NCI-H2107 treated with DMSO at 0.1 percent for 48 hours (cell line): Measurements from ENCODE around the gene TMEM272.
"Not testable (repeated sequence)": the region's sequence is repeated elsewhere in the genome, so short reads cannot be mapped to it uniquely, and the experiment has no call there.

Source experiments
- DNase-seq: peaks from one replicate; lab custom pipeline; 2025; ENCODE audit not compliant: unreplicated experiment; lab: John Stamatoyannopoulos, UW

TMEM272 gene

DNA sequence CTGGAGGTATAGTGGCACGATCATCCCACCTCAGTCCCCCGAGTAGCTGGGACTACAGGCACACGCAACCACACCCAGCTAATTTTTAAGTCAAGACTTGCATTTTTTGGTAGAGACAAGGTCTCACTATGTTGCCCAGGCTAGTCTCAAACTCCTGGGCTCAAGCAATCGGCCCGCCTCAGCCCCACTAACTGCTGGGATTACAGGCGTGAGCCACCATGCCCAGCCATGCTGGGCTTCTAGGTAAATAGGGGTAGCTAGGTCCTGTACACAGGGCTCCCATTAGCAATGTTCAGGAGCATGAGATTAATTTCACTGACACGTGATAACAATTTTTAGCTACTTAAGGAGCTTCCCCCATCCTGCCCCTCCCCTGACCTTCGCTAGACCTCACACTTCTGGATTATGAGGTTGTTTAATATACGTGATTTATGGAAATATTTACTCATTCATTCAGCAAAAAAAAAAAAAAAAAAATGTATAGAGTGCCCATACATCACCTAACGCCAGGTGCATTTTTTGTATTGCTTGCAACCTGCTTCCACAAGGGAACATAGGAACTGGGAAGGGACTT is 19.2 kb downstream of the TMEM272 start:
- DNase-seq = no peak

DNA sequence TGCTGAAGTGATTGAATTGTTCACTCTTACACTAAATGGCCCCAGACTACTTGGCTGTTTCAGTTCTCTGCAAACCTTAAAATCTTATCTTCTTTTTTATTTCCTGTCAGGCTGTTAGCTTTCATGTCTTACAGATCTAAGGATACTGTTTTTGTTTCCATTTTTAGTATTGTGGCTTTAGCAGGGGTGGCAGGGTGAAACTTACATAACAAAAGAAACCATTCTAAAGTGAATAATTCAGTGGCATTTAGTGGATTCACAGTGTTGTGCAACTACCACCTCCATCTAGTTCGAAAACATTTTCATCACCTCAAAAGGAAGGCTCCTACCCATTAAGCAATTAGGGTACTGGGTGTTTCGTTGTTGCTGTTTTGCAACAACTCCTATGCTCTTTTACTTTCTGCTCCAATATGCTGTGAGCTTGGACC is 19.8 kb downstream of the TMEM272 start:
- DNase-seq = no peak

DNA sequence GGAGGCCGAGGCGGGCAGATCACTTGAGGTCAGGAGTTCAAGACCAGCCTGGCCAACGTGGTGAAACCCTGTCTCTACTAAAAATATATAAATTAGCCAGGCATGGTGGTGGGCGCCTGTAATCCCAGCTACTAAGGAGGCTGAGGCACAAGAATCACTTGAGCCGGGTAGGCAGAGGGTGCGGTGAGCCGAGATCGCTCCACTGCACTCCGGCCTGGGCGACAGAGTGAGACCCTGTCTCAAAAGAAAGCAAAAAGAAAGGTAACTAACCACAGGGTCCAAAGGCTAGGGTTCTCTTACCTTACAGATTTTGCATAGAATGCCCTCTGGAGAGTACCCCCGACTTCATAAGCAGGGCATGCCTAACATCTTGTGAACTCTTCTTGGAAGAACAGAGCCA is 20.3 kb downstream of the TMEM272 start:
- not testable (repeated sequence) for DNase-seq

DNA sequence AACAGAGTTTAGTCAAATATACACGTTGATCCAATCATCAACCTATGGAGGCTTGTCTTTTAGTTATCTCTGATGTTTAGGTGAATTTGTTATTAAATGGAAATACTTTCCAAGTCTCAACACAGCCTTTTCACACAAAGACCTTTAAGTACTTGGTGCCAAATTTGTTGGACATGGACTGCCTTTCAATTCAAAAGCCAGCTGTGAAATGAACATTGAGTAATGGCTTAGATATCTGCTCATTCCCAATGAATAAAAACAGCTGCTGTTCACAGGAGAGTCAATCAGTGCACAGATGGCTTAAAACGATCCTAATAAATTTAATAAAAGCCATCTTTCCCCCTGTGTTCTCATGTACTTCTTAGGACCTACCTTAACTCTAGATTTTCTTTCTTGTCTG is 21.1 kb downstream of the TMEM272 start:
- DNase-seq = no peak

DNA sequence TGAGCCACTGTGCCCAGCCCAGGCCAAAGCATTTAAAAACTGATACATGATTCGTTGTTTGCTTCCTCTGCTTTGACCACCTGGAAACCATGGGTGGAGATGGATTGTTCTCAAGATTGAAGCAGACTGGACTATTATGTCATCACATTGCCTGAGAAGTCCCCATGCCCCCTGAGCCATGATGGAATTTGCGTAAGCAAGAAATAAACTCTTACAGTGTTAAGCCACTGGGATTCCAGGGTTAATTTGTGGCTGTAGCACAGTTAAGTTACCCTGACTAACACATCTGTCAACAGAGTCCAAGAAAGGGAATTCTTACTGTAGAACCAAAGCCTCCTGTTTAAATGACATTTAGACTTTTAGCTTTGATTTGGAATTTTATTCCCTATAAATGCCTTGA is 21.6 kb downstream of the TMEM272 start:
- DNase-seq = no peak

DNA sequence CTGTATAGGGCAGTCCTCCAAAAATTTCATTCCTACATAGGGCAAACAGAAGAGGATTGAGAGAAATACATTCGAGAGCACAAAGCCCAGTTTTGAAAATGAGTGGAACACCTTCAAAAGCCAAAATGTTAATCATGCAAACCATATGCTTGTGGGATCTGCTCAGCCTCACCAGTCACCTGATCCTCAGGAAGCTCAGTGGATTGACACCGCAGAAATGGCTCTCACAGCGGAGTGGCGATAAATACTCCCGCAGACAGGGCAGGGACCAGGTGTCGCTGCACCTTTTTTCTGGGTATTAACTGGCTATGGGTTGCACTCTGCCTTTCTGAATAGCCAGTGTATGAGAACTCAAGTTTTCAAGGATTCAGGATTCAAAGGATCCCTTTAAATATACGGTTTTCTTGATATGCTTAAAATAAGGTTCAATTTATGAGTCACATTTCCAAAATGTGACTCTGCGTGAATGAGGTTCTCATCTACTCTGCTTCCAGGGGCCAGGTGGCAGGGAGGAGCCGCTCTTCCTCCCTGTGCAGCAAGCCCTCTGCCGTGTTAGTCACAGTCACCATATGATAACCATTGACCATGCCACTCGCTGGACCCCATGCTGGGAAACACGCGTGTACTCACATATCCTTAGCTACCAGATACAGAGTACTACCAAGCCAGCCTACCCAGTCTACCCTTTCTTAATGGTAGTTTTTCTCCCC is 22.7 kb downstream of the TMEM272 start:
- DNase-seq = peak; percentile 80

DNA sequence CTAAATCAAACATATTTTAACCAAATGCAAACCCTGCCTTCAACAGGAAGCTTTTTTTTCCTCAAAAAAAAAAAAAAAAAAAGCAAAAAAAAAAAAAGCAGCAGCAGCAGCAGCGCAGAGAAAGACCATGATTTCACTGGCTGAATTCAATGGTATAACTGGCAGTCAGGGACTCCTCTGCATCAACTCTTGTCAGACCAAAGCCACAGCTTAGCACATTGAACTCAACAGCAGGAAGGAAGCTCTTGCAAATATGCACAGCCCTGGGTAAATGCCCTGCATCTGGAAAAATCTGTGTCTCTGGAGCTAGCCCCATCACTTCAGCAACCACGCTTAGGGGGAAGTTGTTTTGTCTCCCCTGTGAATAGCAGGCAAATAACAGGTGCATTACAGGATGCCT is 23.4 kb downstream of the TMEM272 start:
- no peak for DNase-seq

DNA sequence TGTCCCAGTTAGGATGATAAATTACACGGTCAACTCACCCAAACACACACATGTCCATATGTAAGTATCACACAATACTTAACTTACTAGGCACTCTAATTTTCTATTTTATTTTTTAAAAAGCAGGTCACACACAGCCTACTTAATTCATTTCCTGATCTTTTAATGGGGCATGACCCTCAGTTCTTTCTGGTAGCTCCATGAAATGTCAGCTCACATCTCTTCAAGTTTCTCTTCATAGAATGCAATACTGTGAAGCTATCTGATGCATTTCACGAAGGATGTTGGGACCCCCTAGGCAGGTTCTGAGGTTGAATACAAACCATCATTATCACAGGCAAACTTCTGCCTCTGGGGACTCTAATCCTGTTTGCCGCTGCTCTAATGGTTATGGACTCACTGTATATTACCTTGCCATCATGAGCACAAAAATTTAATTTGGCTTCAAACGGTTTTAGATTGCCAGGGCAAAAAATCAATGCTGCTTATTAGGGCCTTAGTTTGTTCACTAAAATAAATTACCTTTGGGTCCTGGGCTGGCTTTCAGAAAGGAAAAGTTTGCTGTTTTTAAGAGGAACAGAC is 24.9 kb downstream of the TMEM272 start:
- DNase-seq = no peak

DNA sequence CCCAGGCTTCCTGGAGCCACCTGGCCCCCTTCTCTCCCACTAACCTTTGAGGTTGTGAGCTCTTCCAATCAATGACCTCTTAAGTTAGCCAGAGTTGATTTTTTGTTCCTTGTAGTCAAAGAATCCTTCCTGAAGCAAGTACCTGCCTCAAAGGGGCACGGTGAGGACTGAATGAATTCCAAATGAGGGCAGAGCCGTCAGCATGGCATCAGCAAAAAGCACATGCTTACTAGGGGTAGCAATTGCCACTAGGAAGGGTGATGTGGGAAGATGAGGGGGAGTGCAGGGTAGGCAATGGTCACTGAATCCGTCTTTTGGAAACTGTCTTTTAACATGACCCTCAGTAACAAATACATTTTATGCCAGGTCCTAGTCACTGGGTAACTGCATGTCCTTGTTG is 25.4 kb downstream of the TMEM272 start:
- DNase-seq = no peak

DNA sequence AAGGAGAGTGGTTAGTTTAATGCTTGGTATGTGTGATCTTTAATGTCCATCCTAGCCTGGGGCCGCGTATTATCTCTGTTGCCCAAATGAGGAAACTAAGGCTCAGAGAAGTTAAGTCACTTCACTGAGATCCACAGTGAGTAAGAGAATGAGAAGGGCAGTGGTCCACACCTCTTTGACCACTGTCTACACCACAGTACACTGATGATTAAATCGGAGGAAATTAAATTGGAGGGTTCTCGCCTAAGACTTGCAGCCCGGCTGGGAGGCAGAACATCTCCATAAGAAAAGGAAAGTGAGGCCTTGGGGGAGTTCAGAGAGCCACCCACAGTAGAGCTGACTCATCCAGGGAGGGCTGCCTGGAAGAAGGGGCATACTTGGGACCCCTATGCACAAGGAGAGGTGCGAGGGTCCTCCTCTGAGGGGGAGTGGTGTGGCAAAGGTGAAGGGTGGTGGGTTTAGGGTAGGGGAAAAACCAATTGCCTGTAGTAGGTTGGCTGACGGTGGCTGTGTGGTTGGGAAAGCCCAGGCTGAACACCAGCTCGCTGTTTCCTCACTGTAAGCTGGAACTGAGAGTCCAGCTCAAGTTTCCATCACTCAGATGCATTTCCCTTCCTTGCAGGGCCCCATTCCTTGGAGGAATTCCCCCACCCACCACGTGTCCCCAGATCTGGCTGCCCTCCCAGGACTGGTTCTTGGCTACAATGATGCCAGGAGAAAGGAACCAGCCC is 26.0 kb downstream of the TMEM272 start:
- DNase-seq = no peak

DNA sequence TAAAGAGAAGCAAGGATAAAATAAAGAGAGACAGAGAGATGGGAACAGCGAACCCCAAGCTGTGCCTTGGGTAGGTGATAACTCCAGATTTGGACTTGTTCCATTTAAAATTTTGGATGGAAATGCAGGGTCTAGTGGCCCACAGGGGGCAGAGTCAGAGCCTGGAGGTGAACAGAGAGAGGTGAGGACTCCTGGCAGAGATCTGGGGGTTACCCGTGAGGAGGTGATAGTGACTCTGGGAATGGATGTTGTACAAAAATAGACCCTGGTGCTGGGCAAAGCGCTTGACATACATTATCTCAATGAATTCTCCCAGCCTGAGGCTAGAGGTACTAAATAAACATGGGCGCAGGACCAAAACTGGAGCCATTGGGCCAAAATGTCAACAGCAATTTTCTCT is 26.7 kb downstream of the TMEM272 start:
- DNase-seq = no peak

DNA sequence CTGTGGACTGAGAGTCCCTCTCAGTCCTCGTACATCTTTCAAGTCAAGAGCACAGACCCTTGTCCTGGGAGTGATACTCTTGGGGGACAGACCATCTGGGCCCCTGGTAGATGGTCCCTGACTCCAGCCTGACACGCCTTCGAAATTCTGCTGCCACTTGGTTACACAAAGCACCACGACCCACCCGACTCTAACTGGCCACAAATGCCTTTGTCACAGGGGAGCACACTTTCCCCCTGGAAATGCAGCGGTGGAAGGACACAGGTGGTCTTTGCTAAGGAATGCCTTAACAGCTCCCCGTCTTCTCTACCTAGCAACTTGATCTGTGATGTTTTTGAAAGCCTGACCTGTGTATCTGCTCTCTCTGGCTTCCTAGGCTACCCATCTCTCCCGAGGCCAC is 27.3 kb downstream of the TMEM272 start:
- no peak for DNase-seq

DNA sequence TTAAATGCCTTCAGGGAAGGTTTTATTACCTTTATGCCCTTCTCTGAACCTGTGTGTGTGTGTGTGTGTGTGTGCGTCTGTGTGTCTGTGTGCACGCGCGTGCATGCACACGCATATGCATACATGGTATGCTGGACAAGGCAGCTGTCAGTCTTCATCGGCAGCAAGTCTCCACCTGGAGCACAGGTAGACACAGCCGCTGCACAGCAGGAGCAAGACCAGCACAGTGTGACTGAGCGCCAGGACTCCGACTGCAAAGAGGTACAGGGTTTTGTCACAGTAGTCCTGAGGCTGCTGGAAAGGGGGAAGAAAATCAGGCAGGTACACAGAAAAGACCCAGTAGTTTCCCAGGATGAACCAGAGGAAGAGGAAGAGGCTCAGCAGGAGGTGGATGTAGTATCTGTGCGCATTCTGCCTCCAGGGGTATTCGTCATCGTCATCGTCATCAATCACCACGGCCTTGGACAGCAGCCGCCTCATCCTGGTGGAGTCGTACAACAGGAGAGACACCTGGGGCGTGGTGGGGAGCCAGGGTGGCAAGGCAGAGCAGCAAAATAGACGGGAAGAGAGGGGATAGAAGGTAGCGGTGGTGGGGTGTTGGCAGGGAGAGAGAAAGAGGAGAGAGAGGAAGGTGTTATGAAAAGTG is 28.2 kb downstream of the TMEM272 start:
- no peak for DNase-seq

DNA sequence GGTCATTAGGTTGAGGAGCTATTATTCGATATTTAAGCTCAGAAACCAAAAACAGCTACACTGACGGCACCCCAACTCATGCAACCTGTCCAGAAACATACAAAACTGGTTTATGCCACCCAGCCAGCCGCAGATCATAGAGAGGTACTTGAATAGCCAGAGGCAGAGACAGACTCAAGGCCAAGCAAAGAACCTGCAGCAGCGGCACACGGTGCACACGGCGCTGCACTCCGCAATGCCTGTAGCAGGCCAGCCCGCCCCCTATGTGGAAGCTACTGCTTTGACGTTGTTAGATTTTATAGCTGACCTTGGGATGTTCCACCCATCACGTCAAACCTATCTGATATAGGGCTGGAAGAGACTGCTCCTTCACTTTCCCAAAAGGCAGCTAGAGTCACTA is 29.1 kb downstream of the TMEM272 start:
- no peak for DNase-seq

DNA sequence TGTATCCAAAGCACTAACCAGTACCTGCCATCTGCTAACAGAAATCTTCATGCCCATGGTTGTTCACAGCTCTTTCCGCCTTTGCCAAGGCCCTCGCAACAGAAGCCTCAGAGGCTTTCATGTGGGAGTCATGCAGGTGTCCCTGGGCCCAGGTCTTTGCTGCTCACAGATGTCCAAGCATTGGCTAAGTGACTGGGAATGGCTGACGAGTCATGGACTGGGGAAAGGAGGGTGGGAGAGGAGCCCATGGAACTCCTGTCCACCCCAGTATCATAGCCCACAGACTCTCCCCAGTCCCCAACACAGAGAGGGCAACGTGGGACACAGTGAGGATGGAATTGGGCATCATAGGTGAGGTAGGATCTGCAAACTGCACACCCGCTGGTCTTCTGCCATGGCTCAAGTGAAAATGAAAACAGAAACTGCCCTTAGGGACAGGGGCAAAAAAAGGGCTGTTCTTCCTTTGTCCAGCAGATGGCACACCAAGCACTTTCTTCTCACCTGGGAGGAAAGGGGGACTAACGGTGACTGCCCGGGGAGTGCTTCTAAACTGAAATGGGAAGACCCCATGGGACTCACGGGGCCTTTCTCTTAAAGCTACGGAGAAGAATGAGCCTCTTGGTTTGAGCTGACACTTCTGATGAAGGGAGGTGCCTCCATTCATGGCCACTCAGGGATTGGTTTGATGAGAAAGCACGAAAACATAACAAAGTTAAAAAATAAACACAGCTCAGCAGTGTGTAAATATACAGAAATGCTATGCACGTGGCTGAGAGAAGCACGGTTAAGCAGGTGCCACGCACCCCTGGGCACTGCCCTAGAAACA is 29.9 kb downstream of the TMEM272 start:
- peak; percentile 68 for DNase-seq

DNA sequence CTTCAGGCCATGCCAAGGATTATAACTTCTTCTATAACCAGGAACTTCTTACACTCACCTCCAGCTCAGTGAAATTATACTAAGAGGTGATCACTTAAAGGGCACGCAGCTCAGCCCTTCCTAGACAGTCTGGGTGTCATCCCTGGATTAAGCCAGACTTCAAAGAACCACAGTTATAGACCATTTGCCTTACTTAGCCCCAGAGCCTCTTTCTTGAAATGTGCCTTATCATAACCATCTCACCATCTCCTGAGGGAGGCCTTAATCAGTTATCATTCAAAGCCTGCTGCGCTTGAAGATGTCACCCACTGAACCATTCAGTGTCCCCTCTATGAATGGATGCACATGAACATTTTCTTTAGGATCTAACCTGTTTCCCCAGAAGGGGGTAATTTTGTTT is 30.9 kb downstream of the TMEM272 start:
- no peak for DNase-seq

DNA sequence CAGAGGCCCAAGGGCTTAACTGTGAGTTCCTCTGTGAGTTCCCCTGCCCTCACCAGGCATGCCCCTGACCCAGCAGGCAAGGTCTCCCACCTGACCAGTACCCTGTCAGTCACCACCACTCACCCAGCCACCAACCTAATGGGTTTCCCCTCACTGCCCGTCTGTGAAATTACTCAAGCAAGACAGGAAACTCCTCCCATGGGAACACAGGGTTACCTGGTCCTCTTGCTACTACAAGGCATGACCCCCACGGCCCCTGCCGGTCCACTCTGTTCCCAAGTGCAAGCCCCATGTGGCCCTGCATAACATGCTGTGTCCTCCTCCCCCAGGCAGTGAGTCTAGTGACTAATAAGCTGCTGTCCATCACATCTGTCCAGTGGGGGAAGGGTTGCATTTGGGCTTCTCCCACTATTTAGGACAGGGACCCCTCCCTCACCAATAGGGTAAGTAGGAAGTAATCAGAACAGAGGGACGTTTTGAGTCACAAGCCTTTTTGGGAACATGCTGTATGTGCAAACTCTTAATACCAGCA is 33.0 kb downstream of the TMEM272 start:
- no peak for DNase-seq

DNA sequence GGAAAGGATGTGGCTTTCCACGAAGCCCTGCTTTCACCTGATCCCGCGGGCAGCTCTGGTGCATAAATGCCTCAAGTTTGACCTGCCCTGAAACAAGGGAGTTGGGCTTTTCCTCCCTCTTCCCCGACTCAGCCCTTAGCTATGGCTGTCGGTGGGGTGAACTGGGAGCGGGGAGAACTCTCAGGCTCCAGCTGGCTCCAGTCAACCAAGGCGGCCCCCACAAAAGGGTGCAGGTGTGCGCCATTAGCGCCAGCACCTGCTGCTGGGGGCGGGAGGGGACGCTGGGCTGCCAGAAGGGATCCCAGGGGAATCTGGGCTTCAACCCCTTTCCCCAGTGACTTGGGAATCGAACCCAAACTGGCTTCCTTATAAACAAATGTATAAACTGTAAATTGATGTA is 33.9 kb downstream of the TMEM272 start:
- peak; percentile 82 for DNase-seq

DNA sequence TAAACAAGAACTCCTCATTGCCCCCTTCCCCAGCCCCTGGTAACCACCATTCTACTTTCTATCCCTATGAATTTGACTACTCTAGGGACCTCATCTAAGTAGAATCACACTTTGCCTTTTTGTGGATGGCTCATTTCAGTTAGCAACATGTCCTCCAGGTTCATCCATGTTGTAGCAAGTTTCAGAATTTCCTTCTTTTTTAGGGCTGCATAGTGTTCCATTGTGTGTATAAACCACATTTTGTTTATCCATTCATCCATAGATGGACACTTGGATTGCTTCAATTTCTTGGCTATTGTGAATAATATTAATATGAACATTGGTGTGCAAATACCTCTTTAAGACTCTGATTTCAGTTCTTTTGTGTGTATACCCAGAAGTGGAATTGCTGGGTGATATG is 36.2 kb downstream of the TMEM272 start:
- no peak for DNase-seq

DNA sequence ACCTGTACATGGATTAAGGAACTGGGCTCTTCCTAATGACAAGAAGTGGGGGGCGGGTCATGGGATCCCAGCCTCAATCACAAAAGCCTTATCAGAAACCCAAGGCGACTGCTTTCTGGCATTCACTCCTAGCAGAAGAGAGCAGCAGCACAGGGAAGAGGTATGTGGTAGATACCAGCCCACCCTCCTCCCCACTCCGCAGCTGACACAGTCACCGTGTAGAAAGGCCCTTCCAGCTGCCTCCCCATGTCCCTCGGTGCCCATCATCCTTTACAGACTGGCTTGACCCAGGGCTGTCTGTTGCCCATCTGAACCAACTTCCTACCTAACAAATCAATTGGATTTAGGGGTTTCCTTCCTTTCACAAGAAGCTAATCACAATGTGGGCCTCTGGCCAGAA is 37.9 kb downstream of the TMEM272 start:
- no peak for DNase-seq
